Measurements from ENCODE around the gene PARD6A. TPM values are rescaled to one million over a fixed set of nuclear protein-coding genes. Genes with fewer than 3 reads are reported as not detected.

PARD6A gene
- total RNA-seq, 2 experiments from 2014 or later, result 4.5 to 4.7 TPM

- Mint-ChIP-seq H3K9me3 (no peaks in the 10 kb centered on the region), H3K27me3 (no peaks in the 10 kb centered on the region), H3K4me3 (peak within 1 kb of the TSS; percentile 95), H3K36me3 (ENCODE audit: low read depth) (peaks cover 26% of the 10 kb centered on the region), H3K4me1 (ENCODE audit: low read depth) (peaks cover 32% of the 10 kb centered on the region), H3K27ac (peak within 1 kb of the TSS; percentile 94)
- peak within 1 kb of the TSS; percentile 93 to 99 for H3K27ac ChIP-seq (ENCODE audit: low read depth in 1 of 2, low read length in 2 of 2)
- ATAC-seq (ENCODE audit: poor library complexity) (peak; percentile 68), DNase-seq (peak; percentile 81 to 97 (median 92))
- intact Hi-C loops (cut with DNase I, micrococcal nuclease), result loop anchor here in 1 of 2 experiments (1.0 to 5.0 kb wide), 2 partner anchors 98 to 147 kb away; partner anchors contain the start of genes CTCF, RANBP10 and TSNAXIP1
- H3K36me3 ChIP-seq (ENCODE audit: insufficient read depth, low read length), result peaks cover 38% of the 10 kb centered on the region
- POLR2A ChIA-PET, result interaction anchor here (0.6 to 3.9 kb wide), 17 partner anchors 13 to 632 kb away, joined by 3 to 74 read pairs (median 6); partner anchors contain the start of genes ATP6V0D1, CARMIL2, CTCF and GFOD2
- CTCF ChIA-PET, result interaction anchor here (0.8 to 4.0 kb wide), 8 partner anchors 8 to 381 kb away, joined by 3 to 26 read pairs (median 4); partner anchors contain the start of genes ATP6V0D1 and CTCF
- peaks cover 36% of the 10 kb centered on the region for H3K4me1 ChIP-seq (ENCODE audit: insufficient read depth, low read length)
- H3K27me3 ChIP-seq (ENCODE audit: control insufficient read depth in 1 of 2, insufficient read depth in 2 of 2, low read length in 2 of 2), result no peaks in the 10 kb centered on the region
- no peak for TF ChIP-seq CTCF (IDR thresholded peaks at IDR 0.05)
- H3K4me3 ChIP-seq (ENCODE audit: low read length), result peak within 1 kb of the TSS; percentile 95
- H3K9me3 ChIP-seq (ENCODE audit: control insufficient read depth in 1 of 2, insufficient read depth in 1 of 2, low read length in 2 of 2), result no peaks in the 10 kb centered on the region
Measured at GRCh38 chr16:67659675-67660563, 841 bp upstream of the PARD6A start, which contains the start of gene ACD. Gene ACD (minus strand): TSS chr16:67660260. CDS start chr16:67660220, 40 bp downstream.

- Mint-ChIP-seq H3K4me3 (peak overlapping the region; percentile 94), H3K36me3 (ENCODE audit: low read depth) (peaks cover 15% of the 10 kb centered on the region), H3K9me3 (no peaks in the 10 kb centered on the region), H3K27ac (peak overlapping the region; percentile 94), H3K4me1 (ENCODE audit: low read depth) (peaks cover 39% of the 10 kb centered on the region), H3K27me3 (no peaks in the 10 kb centered on the region)
- POLR2A ChIA-PET, result interaction anchor here (0.6 to 3.9 kb wide), 10 partner anchors 16 to 633 kb away, joined by 3 to 52 read pairs (median 3); partner anchors contain the start of genes ATP6V0D1, CARMIL2, CTCF and NFATC3
- no peak for TF ChIP-seq CTCF (IDR thresholded peaks at IDR 0.05)
- peak in 2 of 14 experiments; percentile 33 to 59 for DNase-seq
- Histone ChIP-seq H3K4me3 (ENCODE audit: low read length) (peak overlapping the region; percentile 95), H3K36me3 (ENCODE audit: insufficient read depth, low read length) (peaks cover 25% of the 10 kb centered on the region), H3K4me1 (ENCODE audit: insufficient read depth, low read length) (peaks cover 45% of the 10 kb centered on the region), H3K27ac (ENCODE audit: low read depth in 1 of 2, low read length in 2 of 2) (peak overlapping the region; percentile 79 to 93), H3K9me3 (ENCODE audit: control insufficient read depth in 1 of 2, insufficient read depth in 1 of 2, low read length in 2 of 2) (no peaks in the 10 kb centered on the region), H3K27me3 (ENCODE audit: control insufficient read depth in 1 of 2, insufficient read depth in 2 of 2, low read length in 2 of 2) (no peaks in the 10 kb centered on the region)
- intact Hi-C loops (cut with DNase I, micrococcal nuclease), result loop anchor here in 1 of 2 experiments (5.0 kb wide), 1 partner anchor 146 kb away; the partner anchor contains the start of genes RANBP10 and TSNAXIP1
- peak; percentile 1 for ATAC-seq (ENCODE audit: poor library complexity)
- CTCF ChIA-PET, result interaction anchor here (1.5 to 4.0 kb wide), 5 partner anchors 16 to 180 kb away, joined by 3 to 26 read pairs (median 4); partner anchors contain the start of genes ATP6V0D1, CARMIL2 and CTCF
Measured at GRCh38 chr16:67661101-67661761, 471 bp downstream of the PARD6A start.

All from CD4-positive, alpha-beta T cell (primary cell).